Stimulated activated CD4-positive, alpha-beta T cell treated with anti-CD3 and anti-CD28 coated beads, Interleukin-2, amount 100 ng/mL, for 4 hours (primary cell): ENCODE measurements around the gene STX4.

Experiments
- DNase-seq: peaks from one replicate; pipeline ENCODE4 v3.0.0-alpha.2; 2020; ENCODE audit warnings: low read depth

STX4 gene, protein sequence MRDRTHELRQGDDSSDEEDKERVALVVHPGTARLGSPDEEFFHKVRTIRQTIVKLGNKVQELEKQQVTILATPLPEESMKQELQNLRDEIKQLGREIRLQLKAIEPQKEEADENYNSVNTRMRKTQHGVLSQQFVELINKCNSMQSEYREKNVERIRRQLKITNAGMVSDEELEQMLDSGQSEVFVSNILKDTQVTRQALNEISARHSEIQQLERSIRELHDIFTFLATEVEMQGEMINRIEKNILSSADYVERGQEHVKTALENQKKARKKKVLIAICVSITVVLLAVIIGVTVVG

DNA sequence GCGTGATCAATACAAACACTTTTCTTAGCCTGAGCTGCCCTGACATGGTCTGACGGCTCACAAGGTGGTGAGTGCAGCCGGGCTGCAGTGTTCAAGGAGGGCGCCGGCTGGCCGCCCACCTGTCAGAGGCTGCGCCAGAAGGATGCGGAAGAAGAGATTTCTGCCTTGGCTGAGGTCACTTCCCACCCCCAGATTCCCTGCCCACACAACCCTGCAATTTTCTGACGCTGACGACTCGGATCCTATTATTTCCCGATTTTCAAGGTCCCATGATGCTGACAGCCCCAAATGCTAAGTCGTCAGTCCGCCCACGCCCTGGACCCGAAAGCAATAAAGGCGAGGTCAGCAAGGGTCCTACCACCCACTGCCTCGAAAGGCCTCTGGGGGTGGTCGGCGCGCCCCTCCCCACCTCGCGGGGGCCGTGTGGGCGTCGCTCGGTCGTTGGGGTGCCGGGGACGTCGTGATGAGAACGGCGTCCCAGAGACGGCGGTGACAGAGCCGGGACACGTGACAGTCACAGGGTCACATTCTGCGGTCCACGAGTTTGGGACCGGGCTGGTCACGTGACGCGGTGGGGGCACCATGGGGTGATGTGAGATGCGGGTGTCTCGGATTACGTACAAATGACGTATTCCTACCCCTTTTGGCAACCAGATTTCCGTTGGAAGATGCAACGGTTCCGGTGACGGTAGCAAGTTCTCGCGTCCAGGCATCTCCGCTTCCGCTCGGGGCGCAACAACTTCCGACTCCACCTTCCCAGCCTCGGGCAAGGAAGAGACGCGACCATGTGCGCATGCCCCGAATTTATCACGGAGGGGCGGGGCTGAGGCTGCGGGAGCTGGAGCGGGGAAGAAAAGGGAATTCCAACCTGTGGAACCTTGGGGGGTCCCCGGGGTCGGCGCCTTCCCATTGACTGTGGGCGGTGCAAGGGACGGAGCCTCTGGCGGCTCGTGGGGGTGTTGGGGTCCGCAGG is at the start of gene STX4:
TSS of gene STX4 (plus strand) at position 823 of the 973 bp plus-strand sequence. CDS start 248 bp downstream, outside the sequence.
- DNase-seq: peak; percentile 95

DNA sequence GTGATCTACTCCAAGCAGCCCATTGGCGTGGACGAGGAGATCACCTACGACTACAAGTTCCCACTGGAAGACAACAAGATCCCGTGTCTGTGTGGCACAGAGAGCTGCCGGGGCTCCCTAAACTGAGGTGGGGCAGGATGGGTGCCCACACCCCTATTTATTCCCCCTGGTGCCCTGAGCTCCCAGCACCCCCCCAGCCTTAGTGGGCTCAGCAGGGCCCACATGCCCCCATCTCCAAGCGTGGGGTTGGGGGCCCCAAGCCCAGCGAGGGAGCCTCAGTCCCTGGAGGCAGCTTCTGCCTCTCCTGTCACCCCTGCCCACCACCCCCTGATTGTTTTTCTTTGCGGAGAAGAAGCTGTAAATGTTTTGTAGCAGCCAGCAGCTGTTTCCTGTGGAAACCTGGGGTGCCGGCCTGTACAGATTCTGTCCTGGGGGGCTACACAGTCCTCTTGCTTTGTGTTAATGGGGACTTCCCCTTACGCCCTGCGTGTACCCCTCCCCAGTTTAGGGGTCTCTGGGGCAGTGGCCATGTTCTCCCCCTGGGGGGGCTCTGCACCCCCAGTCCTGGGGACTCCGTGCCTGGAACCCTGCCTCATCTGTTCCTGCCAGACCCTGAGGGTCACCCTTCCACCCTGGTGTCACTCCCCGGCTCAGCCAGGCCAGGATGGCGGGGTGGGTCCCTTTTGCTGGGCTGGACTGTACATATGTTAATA is 49.3 kb upstream of the STX4 start:
- no peak for DNase-seq

DNA sequence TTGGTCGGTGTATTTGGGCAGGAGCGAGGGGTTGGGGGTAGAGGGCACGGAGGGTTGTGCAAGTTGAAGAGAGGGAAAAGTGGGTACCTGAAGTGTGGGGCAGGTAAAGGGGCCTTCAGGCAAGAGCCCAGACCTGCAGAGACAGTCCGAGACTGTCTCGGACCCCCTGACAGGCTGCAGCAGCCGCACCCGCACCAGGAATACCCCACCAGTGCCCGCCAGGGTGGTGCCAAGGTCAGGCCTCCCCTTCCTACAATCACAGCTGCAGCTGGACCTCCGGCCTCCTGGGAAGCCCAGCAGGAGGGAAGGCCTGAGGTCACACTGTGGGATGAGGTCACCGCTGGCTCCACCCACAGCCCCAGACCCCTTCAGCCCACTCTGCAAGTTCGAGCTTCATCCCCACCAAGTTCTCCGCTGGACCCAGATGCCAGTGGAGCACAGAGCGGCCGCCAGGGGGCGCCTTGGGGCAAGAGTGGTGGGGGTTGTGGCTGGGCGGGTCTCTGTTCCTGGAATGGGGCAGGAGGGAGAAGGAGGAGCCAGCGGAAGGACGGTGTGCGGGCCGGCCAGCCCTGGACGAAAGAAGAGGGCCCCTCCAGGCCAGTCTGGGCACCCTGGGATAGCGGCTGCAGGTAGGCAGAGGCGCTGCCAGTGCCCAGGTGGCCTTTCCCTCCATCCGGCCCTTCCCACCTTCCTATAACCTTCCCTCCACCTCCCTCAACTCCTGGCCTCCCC is 48.5 kb upstream of the STX4 start, which contains the start of gene HSD3B7:
TSS of gene HSD3B7 (plus strand) at position 539 of the 732 bp plus-strand sequence. CDS start 452 bp downstream, outside the sequence.
- peak; percentile 67 for DNase-seq

DNA sequence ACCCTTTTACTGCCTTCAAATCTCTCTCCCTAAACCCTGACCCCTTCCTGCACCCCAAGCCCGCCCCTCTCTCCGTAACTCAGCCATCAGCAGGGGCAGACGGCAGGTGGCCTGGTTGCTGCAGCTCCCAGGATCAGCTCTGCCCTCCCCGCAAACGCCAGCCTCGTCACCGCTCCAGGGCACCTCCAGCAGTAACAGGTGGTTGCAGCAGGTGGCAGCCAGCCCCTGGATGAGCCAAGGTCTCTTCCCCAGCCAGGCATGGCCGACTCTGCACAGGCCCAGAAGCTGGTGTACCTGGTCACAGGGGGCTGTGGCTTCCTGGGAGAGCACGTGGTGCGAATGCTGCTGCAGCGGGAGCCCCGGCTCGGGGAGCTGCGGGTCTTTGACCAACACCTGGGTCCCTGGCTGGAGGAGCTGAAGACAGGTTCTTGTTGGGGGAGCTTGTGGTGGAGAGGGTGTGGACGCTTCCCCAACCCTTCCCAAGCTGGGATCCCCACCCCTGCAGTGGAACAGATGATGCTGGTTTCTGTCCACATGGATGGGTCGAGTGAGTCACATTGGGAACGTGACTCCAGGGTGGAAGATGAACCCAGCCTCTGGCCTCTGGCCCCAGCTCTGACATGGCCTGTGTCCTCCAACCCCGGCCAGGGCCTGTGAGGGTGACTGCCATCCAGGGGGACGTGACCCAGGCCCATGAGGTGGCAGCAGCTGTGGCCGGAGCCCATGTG is 47.8 kb upstream of the STX4 start:
- DNase-seq: no peak

DNA sequence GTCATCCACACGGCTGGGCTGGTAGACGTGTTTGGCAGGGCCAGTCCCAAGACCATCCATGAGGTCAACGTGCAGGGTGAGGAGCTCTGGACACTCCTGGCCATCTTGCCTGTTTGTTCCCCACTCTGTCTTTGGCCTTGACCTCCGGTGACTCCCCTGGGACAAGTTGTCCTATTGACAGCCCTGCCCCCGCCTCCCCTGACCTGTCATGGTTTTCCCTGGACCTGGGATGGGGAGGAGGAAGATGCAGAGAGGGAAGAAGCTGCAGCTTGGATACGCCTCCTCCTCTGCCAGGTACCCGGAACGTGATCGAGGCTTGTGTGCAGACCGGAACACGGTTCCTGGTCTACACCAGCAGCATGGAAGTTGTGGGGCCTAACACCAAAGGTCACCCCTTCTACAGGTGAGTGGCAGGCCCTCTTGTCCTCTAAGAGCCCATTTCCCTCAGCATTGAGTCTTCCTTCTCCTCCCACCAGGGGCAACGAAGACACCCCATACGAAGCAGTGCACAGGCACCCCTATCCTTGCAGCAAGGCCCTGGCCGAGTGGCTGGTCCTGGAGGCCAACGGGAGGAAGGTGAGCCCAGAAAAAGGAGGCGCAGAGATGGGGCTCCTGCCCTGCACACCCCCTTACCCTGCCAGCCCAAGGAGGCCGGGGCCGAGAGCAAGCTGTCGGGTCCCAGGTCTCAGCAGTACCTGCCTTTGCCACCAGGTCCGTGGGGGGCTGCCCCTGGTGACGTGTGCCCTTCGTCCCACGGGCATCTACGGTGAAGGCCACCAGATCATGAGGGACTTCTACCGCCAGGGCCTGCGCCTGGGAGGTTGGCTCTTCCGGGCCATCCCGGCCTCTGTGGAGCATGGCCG is 47.0 kb upstream of the STX4 start:
- no peak for DNase-seq

- DNase-seq: no peak
These were observed 45.7 kb upstream of the STX4 start for GRCh38 chr16:30987581-30988190.

GRCh38 chr16:30989469-30990047 is 43.8 kb upstream of the STX4 start:
- DNase-seq: no peak

- DNase-seq: no peak
These were observed 43.3 kb upstream of the STX4 start for GRCh38 chr16:30990105-30990504.

DNA sequence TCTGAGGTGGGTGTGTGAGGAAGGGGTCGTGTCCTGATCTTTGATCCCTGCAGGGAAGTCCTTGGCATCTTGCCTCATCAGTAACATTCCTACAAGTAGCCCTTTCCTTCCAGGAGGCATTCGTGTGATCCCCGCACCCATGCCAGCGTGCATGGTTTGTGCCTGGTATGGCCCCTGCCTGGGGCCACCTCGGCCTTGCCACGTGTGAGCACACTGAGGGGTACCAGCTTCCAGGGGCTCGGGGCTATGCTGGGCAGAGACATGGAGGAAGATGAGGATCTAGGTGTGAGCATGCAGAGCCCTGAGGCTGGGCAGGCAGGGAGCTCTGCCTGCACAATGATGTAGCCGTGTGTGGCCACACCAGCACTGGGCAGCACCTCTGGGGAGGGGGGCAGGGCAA is 42.3 kb upstream of the STX4 start:
- no peak for DNase-seq

DNA sequence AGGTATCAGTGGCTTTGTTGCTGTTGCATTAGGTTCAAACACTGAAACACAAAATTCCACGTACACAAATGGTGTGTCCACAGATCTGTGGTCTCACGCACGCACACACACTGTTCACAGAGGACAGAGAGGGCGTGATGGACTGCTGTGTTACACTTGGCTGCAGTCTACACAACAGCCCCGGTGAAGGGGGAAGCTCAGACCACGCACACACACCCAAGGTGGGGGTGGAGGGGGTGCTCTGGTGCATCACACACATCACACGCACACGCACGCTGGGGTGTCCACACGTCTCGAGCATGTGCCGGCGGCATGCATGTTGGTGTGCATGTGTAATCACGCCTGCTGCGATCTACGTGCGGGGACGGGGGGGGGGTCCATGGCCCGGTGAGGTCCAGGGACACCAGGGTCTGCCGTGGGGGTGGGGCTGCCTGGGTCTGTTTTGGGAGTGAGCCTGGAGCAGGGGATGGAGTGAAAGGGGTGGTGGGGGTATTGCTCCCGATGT is 41.0 kb upstream of the STX4 start:
- no peak for DNase-seq

- no peak for DNase-seq
These were observed 40.2 kb upstream of the STX4 start for GRCh38 chr16:30992931-30993816.

- DNase-seq: no peak
These were observed 37.4 kb upstream of the STX4 start for GRCh38 chr16:30995927-30996323.

- no peak for DNase-seq
These were observed 36.9 kb upstream of the STX4 start for GRCh38 chr16:30996324-30996984.

DNA sequence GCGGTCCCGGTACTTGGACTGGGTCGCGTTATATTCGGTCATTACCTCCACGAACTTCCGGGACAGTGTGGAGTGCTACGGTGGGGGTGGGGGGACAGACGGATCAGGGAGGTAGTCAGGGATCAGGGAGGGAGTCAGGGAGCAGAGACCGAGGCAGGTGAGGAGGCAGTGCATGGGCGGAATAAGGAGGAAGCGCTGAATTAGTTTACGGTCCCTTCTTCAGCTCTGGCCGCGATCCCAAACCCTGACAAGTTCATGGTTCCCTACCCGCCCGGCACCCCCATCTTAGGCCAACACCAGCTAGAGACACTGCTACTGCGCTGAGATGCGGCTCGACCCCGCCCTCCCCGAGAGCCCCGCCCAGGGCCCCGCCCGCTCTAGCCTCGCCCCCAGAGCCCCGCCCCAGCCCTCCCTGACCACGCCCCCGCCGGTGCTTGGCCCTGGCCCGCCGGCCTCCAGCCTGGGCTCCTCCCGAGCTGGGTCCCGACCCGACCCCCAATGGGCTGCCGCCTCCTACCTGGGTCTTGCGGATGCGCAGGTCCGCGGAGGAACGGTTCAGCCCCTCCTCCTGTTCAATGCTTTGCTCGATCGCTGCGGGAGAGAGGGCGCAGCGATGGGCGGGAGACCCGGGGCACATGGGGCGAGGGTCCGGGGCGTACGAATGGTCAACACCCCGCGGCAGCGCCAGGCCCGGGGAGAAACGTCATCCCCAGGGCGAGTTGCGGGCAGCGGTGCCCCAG is 36.2 kb upstream of the STX4 start:
- peak; percentile 68 for DNase-seq

GRCh38 chr16:30997725-30998711 is 35.3 kb upstream of the STX4 start:
- DNase-seq: no peak
